HepG2 (cell line): ENCODE data around the gene MST1R. TPM values are rescaled to one million over a fixed set of nuclear protein-coding genes. Genes with fewer than 3 reads are reported as not detected.

Source experiments
- ATF1 ChIP-seq: IDR thresholded peaks from 2 replicates; pipeline ENCODE4 v1.6.1; 2016; ENCODE audit warnings: mild to moderate bottlenecking, control low read depth
- DMAP1 ChIP-seq: IDR thresholded peaks from 2 replicates; pipeline ENCODE4 v1.6.1; 2016
- HDAC6 ChIP-seq: fragments of 200-600 bp; sonication (generic); IDR thresholded peaks from 2 replicates; pipeline ENCODE4 v1.7.0; 2017; ENCODE audit warnings: mild to moderate bottlenecking, antibody characterized with exemption, low read length, low read depth
- JUND ChIP-seq: sonication (generic); formaldehyde crosslinking; IDR thresholded peaks from 2 replicates; pipeline ENCODE4 v1.8.0; 2022; ENCODE audit warnings: mild to moderate bottlenecking, missing genetic modification reagents
- MTF2 ChIP-seq: sonication (generic); formaldehyde crosslinking; IDR thresholded peaks from 2 replicates; pipeline ENCODE4 v1.5.0; 2020; ENCODE audit warnings: missing genetic modification reagents, borderline replicate concordance
- TEAD2 ChIP-seq: sonication (generic); formaldehyde crosslinking; IDR thresholded peaks from 2 replicates; pipeline ENCODE4 v1.9.0; 2021; ENCODE audit warnings: missing genetic modification reagents
- ZNF224 ChIP-seq: sonication (generic); formaldehyde crosslinking; IDR thresholded peaks from 2 replicates; pipeline ENCODE4 v1.5.0; 2020; ENCODE audit warnings: mild to moderate bottlenecking, missing genetic modification reagents
- ZNF276 ChIP-seq: sonication (generic); formaldehyde crosslinking; IDR thresholded peaks from 2 replicates; pipeline ENCODE4 v1.4.0; 2020; ENCODE audit warnings: mild to moderate bottlenecking, low read depth, missing genetic modification reagents
- ZNF333 ChIP-seq: sonication (generic); formaldehyde crosslinking; IDR thresholded peaks from 2 replicates; pipeline ENCODE4 v1.4.0; 2020; ENCODE audit warnings: mild to moderate bottlenecking, missing genetic modification reagents, borderline replicate concordance
- ZNF335 ChIP-seq: sonication (generic); formaldehyde crosslinking; IDR thresholded peaks from 2 replicates; pipeline ENCODE4 v1.4.0; 2020; ENCODE audit warnings: missing genetic modification reagents
- ZNF513 ChIP-seq: sonication (generic); formaldehyde crosslinking; conservative IDR thresholded peaks from 2 replicates; pipeline ENCODE4 v1.5.0; 2020; ENCODE audit warnings: missing genetic modification reagents
- ZNF567 ChIP-seq: sonication (generic); formaldehyde crosslinking; IDR thresholded peaks from 2 replicates; pipeline ENCODE4 v1.8.1; 2023; ENCODE audit warnings: mild to moderate bottlenecking, missing genetic modification reagents, borderline replicate concordance
- ZNF670 ChIP-seq: sonication (generic); formaldehyde crosslinking; IDR thresholded peaks from 2 replicates; pipeline ENCODE4 v1.8.0; 2022; ENCODE audit warnings: mild to moderate bottlenecking, missing genetic modification reagents, borderline replicate concordance
- ZNF703 ChIP-seq: sonication (generic); formaldehyde crosslinking; IDR thresholded peaks from 2 replicates; pipeline ENCODE4 v1.5.1; 2020; ENCODE audit warnings: missing genetic modification reagents, mild to moderate bottlenecking, moderate library complexity, borderline replicate concordance
- ZNF784 ChIP-seq: sonication (generic); formaldehyde crosslinking; IDR thresholded peaks from 2 replicates; pipeline ENCODE4 v1.5.1; 2020; ENCODE audit warnings: missing genetic modification reagents, mild to moderate bottlenecking, borderline replicate concordance
- polyA plus RNA-seq, 8 experiments: library from polyadenylated mRNA; depleted of rRNA in 3 of 8; stranded (reverse) in 7 of 8; unstranded in 1 of 8; fragments of >200 nt; fragmentation: Illumina TruSeq in 4 of 8; extraction: Trizol in 4 of 8; gene quantifications; 2 replicates each; pipeline versions ENCODE4 v1.2.1 to v1.2.3, GENCODE V29; 2011 to 2016; ENCODE audit warnings: low read depth in 4 of 8, missing spikeins in 1 of 8, mixed read lengths in 1 of 8; ENCODE audit not compliant: insufficient read depth in 1 of 8
- total RNA-seq, 5 experiments: library from RNA; depleted of rRNA; stranded (reverse); fragments of >200 nt; fragmentation: Illumina TruSeq; extraction: Trizol; gene quantifications; 2 replicates each; pipeline ENCODE4 v1.2.3, GENCODE V29; 2016; ENCODE audit warnings: low read depth in 1 of 5
- TF ChIP-seq, protein P1 (sequence below): sonication (generic); formaldehyde crosslinking; conservative IDR thresholded peaks from 2 replicates; pipeline ENCODE4 v1.4.0; 2020; ENCODE audit warnings: missing genetic modification reagents
- TF ChIP-seq, protein P2 (sequence below): IDR thresholded peaks from 2 replicates; pipeline ENCODE4 v1.6.1; 2012; ENCODE audit warnings: low read depth, low read length, improper control_type of control experiment
- TF ChIP-seq, protein P3 (sequence below): sonication (generic); formaldehyde crosslinking; IDR thresholded peaks from 2 replicates; pipeline ENCODE4 v1.4.0; 2020; ENCODE audit warnings: mild to moderate bottlenecking, missing genetic modification reagents, borderline replicate concordance

The MST1R gene
- total and polyA plus RNA-seq, 2 of the 13 experiments (the other 11 are each of a cell fraction or from before 2014, with no cell fraction given) = 0.11 to 0.77 TPM

DNA sequence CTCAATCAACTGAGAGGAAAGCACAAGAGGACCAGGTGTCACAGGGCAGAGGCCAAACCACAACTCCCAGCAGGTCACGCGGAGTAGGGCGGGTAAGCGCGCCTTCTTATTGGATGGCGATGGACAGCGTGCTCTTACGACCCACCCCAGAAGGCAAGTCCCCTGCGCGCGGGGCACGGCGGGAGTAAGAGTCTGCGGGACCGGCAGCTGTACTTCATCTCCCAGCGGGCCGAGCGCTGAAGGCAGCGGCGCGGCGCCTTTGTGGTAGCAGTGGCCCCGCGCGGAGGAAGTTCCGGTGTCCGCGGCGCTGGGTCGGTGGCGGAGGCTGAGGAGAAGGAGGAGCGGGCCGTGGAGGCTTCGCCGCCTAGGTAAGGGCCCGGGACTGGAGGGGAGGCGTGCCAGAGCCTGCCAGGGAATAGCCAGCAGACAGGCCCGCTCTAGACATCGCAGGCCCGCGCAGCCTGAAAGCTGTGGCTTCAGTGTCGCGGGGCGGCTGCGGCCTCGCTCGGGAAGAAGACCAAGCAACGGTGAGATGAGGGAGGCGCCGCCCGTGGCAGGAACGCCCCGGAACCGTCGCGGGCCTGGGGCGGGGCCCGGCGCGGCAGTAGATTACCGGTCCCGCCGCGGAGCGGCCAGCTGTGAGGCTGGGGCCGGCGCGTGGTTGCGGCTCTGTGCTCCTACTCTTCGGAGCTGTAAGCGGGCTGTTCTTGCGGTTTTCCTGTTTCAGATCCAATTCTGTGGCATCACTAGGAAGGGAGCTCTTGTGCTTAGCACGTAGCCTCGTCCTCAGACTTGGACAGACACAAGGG, 36.4 kb upstream of the MST1R start, which contains the start of gene RBM6 (continued):
- TF ChIP-seq ZNF276 (no peak; the same call in 1 of the 2 replicates), TEAD2 (CRISPR knock-in tag) (0 out of 2 replicates have a peak, but pooled peaks have one; percentile 24), MTF2 (CRISPR knock-in tag) (peak; percentile 81; the same call in 1 of the 2 replicates), ZNF333 (peak; percentile 89), ZNF513 (0 out of 2 replicates have a peak, but pooled peaks have one; percentile 27), DMAP1 (CRISPR knock-in tag) (peak; percentile 94), ZNF784 (CRISPR knock-in tag) (peak; percentile 86; the same call in 1 of the 2 replicates), HDAC6 (no peak), ZNF703 (CRISPR knock-in tag) (no peak; the same call in 1 of the 2 replicates), JUND (CRISPR knock-in tag) (no peak), ATF1 (peak; percentile 92), ZNF335 (CRISPR knock-in tag) (peak; percentile 88; the same call in 1 of the 2 replicates), ZNF224 (no peak; the same call in 1 of the 2 replicates), ZNF567 (CRISPR knock-in tag) (no peak), ZNF670 (CRISPR knock-in tag) (peak; percentile 84; the same call in 1 of the 2 replicates)
- TF ChIP-seq, protein P1, sequence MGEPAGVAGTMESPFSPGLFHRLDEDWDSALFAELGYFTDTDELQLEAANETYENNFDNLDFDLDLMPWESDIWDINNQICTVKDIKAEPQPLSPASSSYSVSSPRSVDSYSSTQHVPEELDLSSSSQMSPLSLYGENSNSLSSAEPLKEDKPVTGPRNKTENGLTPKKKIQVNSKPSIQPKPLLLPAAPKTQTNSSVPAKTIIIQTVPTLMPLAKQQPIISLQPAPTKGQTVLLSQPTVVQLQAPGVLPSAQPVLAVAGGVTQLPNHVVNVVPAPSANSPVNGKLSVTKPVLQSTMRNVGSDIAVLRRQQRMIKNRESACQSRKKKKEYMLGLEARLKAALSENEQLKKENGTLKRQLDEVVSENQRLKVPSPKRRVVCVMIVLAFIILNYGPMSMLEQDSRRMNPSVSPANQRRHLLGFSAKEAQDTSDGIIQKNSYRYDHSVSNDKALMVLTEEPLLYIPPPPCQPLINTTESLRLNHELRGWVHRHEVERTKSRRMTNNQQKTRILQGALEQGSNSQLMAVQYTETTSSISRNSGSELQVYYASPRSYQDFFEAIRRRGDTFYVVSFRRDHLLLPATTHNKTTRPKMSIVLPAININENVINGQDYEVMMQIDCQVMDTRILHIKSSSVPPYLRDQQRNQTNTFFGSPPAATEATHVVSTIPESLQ (CRISPR knock-in tag) = no peak
- TF ChIP-seq, protein P2, sequence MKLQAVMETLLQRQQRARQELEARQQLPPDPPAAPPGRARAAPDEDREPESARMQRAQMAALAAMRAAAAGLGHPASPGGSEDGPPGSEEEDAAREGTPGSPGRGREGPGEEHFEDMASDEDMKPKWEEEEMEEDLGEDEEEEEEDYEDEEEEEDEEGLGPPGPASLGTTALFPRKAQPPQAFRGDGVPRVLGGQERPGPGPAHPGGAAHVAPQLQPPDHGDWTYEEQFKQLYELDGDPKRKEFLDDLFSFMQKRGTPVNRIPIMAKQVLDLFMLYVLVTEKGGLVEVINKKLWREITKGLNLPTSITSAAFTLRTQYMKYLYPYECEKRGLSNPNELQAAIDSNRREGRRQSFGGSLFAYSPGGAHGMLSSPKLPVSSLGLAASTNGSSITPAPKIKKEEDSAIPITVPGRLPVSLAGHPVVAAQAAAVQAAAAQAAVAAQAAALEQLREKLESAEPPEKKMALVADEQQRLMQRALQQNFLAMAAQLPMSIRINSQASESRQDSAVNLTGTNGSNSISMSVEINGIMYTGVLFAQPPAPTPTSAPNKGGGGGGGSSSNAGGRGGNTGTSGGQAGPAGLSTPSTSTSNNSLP = no peak
- TF ChIP-seq, protein P3, sequence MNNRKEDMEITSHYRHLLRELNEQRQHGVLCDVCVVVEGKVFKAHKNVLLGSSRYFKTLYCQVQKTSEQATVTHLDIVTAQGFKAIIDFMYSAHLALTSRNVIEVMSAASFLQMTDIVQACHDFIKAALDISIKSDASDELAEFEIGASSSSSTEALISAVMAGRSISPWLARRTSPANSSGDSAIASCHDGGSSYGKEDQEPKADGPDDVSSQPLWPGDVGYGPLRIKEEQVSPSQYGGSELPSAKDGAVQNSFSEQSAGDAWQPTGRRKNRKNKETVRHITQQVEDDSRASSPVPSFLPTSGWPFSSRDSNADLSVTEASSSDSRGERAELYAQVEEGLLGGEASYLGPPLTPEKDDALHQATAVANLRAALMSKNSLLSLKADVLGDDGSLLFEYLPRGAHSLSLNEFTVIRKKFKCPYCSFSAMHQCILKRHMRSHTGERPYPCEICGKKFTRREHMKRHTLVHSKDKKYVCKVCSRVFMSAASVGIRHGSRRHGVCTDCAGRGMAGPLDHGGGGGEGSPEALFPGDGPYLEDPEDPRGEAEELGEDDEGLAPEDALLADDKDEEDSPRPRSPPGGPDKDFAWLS = no peak
